ENCODE measurements around the gene THOC6.
A peak's percentile ranks its signal among the peaks of the same experiment; 100 is the strongest.

DNA sequence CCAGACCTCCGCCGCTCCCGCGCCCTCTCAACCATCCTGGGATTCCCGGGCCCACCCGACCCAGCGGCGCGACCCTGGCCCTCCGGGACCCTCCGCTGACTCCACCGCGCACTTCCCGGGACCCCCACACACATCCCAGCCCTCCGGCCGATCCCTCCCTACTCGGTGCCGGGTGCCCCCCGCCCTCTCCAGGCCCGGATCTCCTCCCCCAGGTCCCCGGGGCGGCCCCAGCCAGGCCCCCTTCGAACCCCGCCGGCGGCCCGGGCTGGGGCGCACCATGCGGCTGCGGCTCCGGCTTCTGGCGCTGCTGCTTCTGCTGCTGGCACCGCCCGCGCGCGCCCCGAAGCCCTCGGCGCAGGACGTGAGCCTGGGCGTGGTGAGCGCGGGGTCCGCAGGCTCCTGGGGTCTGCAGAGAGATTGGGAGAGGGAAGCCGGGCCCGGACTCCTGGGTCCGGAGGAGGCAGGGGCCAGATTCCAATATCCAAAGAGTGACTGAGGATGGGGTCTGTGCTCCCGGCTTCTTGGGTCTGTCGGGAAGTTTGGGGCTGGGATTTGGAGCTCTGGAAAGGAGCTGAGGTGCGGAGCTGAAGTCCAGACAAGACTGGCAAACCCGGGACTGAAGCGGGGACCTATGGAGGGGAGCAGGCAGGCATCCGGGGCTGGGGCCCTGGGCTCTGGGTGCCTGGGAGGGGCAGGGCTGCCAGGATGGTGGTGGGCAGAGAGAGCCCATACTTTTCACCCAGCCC is 23.0 kb downstream of the THOC6 start:
- TF ChIP-seq, protein P1, sequence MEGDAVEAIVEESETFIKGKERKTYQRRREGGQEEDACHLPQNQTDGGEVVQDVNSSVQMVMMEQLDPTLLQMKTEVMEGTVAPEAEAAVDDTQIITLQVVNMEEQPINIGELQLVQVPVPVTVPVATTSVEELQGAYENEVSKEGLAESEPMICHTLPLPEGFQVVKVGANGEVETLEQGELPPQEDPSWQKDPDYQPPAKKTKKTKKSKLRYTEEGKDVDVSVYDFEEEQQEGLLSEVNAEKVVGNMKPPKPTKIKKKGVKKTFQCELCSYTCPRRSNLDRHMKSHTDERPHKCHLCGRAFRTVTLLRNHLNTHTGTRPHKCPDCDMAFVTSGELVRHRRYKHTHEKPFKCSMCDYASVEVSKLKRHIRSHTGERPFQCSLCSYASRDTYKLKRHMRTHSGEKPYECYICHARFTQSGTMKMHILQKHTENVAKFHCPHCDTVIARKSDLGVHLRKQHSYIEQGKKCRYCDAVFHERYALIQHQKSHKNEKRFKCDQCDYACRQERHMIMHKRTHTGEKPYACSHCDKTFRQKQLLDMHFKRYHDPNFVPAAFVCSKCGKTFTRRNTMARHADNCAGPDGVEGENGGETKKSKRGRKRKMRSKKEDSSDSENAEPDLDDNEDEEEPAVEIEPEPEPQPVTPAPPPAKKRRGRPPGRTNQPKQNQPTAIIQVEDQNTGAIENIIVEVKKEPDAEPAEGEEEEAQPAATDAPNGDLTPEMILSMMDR (IDR thresholded peaks at IDR 0.05; ENCODE audit: extremely low read depth in 1 of 2, insufficient read depth in 1 of 2, low read depth in 1 of 2, low read length in 2 of 2): no peak
- TF ChIP-seq GATA2 (IDR thresholded peaks at IDR 0.05; ENCODE audit: insufficient read depth, insufficient read length, low read depth, low read length) (no peak), EZH2 (IDR thresholded peaks at IDR 0.05; ENCODE audit: borderline replicate concordance, low read depth, low read length, severe bottlenecking) (peak; percentile 99)

Measured in endothelial cell of umbilical vein (primary cell).